HEK293T (cell line): Measurements from ENCODE around the gene JAML.

Experiments
- CTBP1 ChIP-seq: fragments of 450-650 bp; IDR thresholded peaks from 2 replicates; pipeline ENCODE4 v1.6.1; 2016; ENCODE audit warnings: borderline replicate concordance
- L3MBTL2 ChIP-seq: fragments of 450-650 bp; conservative IDR thresholded peaks from 2 replicates; pipeline ENCODE4 v1.6.1; 2016; ENCODE audit warnings: mild to moderate bottlenecking
- PKNOX1 ChIP-seq: fragments of 450-650 bp; IDR thresholded peaks from 2 replicates; pipeline ENCODE4 v1.6.1; 2016
- SP1 ChIP-seq: fragments of 450-650 bp; IDR thresholded peaks from 2 replicates; pipeline ENCODE4 v1.6.1; 2017

- no peak for TF ChIP-seq PKNOX1
- no peak for TF ChIP-seq SP1
- no peak for TF ChIP-seq CTBP1
- TF ChIP-seq L3MBTL2: no peak
Measured at GRCh38 chr11:118227865-118228785, 3.3 kb upstream of the JAML start.
